HG03066 (cell line): ENCODE data around the gene CUEDC1.
A peak's percentile ranks its signal among the peaks of the same experiment; 100 is the strongest.
"Not testable (repeated sequence)": the region's sequence is repeated elsewhere in the genome, so short reads cannot be mapped to it uniquely, and the experiment has no call there.

Experiments used
- ATAC-seq: cut with Tn5 transposase; IDR thresholded peaks from one replicate; pipeline ENCODE4 v1.9.1; 2021; ENCODE audit warnings: low read depth; ENCODE audit not compliant: unreplicated experiment

Gene CUEDC1

DNA sequence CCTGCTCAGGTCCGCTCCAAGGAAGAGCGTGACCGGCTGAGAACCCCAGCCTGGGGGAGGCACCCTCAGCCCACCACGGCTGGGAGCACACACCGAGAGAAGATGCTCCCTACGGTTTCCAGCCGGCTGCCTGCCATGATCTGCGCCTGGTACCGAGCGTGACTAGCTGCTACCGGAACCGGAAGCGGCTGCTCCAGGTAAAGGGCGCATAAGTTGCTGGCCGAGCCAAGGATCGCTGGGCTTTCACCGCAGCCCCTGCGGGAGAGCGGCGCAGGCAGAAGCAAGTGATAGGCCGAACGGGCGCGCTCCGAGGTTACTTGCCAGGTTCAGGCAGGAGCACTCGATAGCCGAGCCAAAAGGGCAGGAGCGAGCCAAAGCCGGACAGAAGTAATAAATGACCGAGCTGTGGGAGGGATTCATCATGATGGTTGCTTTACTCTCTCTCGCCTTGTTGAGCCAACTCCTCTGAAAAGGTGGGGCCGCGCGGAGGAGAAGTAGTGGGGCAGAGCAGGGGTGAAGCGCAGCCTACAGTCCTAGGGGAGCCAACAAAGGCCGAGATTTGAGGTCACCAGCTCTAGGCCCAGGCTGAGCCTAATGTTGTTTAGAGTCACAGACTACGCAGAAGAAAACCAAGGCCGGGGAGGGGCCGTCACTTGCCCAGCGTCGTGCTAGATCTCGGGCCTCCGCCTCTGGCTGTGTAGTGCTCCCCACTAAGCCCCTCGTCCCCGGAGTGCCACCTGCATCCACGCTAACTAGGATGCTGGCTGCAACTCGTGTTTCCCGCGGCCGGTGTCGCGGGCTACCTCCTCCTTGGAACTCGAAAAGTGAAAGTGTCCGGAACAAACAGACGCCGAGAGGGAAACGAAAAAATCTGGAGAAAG, 105.1 kb downstream of the CUEDC1 start, which contains the start of gene MRPS23:
Gene MRPS23 (minus strand): TSS at position 171 of the 881 bp plus-strand sequence. CDS start 34 bp downstream, at position 137.
- ATAC-seq, result peak; percentile 91

GRCh38 chr17:57849163-57849873, 105.9 kb downstream of the CUEDC1 start:
- peak; percentile 8 for ATAC-seq

- not testable (repeated sequence) for ATAC-seq
Measured at GRCh38 chr17:57846056-57846945, 108.9 kb downstream of the CUEDC1 start.

DNA sequence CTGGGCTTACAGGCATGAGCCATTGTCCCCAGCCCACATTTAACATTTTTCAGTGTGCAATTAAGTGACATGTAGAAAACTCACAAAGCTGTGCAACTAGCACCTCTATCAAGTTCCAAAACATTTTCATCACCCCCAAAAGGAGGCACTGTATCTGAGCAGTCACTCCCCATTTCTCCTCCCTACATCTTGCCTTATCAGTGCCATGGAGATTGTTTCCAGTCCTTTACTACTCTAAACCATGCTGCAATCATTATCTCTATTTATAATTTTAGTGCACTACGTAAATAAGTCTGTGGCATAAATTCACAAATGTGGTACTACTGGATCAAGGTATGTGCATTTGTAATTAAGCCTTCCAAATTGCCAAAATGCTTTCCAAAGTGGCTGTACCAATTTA, 112.9 kb downstream of the CUEDC1 start:
- ATAC-seq, result no peak

DNA sequence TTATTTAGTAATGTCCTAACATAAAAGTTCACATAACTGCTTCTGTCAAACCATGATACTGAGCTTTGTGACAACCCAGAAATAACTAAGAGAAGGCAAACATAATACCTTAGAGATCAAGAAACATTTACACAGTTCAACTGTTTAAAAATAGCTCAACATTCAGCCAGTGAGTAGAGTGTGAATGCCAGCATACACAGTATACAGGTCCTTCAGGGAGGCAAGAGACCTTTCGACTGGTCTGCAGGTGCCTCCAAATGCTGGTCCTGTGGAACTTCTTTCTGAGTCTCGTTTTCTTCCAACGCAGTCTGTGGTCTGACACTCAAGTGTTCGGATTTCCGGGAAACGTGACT, 115.7 kb downstream of the CUEDC1 start:
- ATAC-seq, result no peak

DNA sequence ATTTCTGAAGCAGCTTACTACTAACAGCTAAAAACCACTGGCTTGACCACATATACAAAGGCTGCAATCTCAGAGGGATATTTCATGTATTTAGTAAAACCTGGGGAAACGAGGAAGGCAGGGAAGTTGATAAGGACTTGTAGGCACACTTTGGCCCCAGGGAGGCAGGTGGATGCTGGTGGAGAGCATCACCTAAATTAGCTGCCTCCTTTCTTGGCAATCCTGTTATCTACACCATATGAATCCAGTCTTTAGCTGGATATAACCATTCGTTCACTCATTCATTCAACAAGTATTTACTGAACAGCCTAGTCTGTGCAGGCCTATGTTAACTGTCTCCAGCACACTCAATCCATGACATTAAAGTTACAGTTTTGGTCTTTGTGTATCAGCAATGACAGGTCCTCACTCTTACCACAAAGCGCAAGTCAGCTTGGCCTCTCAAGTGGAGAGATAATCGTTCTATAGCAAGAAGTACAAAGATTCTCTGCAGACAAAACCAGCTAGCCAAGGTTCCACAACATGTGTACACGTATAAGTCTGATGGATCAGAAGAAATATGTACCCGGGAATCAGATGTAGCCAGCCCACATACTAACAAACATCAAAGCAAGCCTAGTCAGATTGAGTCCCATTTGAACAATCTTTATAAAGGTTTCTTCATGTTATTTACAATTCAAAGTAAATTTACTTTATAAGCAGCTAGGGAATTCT, 116.2 kb downstream of the CUEDC1 start:
- no peak for ATAC-seq

GRCh38 chr17:57838453-57838852, 116.8 kb downstream of the CUEDC1 start:
- ATAC-seq, result no peak

- ATAC-seq, result no peak
Measured at GRCh38 chr17:57835333-57835900, 119.8 kb downstream of the CUEDC1 start.

DNA sequence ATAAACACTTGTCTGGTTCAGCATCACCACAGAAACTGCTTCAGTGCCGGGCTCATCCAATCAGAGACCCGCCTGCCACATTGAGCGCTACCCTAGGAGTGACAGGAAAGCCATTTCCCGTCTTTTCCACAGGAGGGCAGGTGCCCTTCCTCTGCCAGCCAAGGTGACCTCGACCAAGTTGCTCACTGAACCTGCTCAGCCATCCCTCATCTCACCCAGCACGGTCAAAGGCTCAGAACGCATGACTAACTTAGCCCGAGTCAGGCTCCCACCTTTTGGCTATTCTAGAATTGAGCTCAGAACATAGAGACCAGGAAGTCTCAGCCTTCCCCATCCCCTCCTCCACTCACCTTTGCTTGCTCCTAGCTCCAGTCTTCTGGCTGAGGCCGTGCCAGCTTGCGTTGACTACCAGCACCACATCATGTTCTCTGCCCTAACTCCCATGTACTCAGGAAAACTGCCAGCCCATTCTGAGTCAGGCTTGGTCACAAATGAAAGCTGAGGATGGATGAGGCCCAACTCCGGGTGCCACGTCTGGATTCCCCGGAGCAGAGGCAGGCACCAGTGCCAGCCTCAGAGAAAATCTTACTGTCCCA, 121.0 kb downstream of the CUEDC1 start:
- ATAC-seq, result no peak

- ATAC-seq, result no peak
Measured at GRCh38 chr17:57833179-57833939, 121.9 kb downstream of the CUEDC1 start.

DNA sequence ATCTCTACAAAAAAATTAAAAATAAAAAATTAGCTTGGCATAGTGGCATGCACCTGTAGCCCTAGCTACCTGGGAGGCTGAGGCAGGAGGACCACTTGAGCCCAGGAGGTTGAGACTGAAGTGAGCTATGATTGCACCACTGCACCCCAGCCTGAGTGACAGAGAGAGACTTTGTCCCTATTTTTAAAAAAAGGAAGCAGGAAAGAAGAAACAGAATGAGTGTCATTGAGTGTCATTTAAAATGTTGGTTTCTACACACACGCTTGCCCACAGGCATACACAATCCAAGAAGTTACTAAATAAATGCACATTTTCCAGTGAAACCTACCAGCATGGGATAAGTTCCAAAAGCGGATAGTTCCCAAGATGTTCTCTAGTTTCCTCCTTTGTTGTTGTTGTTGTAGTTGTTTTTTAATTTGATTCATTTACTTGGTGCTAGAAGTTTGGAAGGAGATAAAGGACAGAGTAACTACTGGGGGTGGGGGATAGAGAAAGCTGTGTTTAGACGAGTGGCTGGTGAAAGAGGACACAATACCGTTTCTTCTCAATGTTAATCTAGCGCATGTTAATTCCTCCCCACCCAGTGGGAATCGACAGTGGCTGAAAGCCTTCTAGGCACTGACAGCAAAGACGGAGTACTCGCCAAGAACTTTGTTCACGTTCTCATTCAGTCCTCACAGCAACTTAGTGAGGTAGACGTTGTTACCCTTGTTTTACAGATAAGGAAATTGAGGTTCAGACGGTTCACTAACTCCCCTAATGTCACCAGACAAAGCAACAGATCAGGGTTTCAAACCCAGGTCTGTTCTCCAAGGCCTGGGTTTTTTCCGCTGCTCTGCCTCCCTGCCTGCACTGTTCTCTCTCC, 122.7 kb downstream of the CUEDC1 start:
- no peak for ATAC-seq

DNA sequence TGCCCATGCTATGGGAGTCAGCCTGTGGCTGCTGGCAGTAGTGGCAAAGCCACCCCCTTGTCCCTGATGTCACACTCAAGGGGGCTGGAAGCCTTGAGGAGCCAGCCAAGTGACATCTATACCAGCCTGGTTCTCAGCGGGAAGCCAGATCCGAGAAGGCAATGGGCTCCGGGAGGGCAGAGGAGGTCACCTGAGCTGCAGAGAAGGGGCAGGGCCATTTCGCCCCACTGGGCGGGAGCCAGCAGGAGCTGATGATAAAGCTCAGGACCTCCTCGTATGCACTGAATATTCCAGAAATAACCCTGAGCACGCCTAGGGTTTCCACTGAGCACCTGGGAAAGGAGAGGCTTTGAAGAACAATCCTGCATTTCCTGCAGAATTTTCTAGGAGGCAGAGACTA, 124.3 kb downstream of the CUEDC1 start:
- ATAC-seq, result no peak

- ATAC-seq, result no peak
Measured at GRCh38 chr17:57823469-57824401, 131.5 kb downstream of the CUEDC1 start.

DNA sequence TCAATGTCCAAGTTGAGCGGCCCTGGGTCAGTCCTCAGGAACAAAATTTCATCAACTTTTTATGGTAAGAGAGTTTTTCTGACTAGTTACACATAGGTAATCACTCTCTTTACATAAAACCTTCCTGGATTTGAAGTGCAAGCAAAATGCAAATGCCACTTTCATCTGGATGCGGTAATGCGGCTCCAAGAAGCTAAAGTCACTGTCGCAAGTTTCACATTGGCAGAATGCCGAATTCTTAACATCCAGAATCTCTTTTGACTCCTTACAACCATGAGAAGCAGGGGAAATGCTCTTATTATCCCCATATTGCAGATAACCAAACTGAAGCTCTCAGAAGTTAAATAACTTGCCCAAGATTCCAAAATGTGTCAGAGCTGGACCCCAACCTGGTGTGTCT, 135.3 kb downstream of the CUEDC1 start:
- no peak for ATAC-seq

- ATAC-seq, result no peak
Measured at GRCh38 chr17:57819285-57819684, 135.9 kb downstream of the CUEDC1 start.

DNA sequence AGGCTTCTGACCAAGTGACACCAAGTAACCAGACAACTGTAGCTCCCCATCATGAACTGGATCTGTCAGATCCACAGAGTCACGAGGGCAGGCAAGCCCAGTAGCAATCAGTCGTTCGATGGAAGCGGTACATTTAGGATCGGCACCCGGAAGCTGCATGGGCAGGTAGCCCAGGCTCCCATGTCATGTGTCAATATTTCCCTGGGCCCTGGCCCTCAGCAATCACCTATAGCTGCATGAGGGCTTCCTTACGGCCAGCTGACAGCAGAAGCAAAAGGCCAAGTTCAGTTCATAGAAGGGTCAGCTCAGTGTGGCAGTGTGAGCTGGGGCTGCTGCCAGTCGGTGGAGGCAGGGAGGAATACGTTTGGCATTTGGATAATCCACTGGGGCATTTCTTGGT, 137.1 kb downstream of the CUEDC1 start:
- ATAC-seq, result no peak

DNA sequence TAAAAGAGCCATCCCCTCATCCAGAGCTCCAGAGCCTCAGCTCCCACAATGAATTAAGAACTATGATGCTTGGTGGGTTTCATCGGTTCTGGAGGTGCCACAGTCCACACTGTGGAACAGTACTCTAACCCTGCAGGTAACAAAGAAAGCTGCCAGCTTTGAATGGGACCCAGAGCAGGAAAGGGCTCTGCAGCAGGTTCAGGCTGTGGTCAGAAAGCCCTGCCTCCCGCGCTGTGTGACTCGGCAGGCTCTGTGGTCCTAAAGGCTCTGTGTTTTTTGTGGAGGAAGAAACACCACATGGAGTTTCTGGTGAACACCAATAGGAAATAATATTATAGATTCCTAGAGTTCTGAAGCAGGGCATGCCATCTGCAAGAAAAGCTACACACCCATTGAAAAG, 137.9 kb downstream of the CUEDC1 start:
- ATAC-seq, result no peak
